Ectodermal cell (in vitro differentiated cells): Measurements from ENCODE around the gene MOSMO.

Experiments
- H3K27ac ChIP-seq: 2 replicates; pipeline ENCODE4 v1.7.0; 2013; ENCODE audit warnings: mild to moderate bottlenecking, low read depth, low read length; ENCODE audit not compliant: insufficient read depth, poor library complexity, severe bottlenecking
- H3K27me3 ChIP-seq: 2 replicates; pipeline ENCODE4 v1.7.0; 2013; ENCODE audit warnings: mild to moderate bottlenecking, low read length; ENCODE audit not compliant: insufficient read depth, control insufficient read depth, poor library complexity, severe bottlenecking
- H3K36me3 ChIP-seq: one replicate; pipeline ENCODE4 v1.7.0; 2013; ENCODE audit warnings: low read length; ENCODE audit not compliant: control insufficient read depth, insufficient read depth
- H3K4me1 ChIP-seq: one replicate; pipeline ENCODE4 v1.7.0; 2013; ENCODE audit warnings: low read length; ENCODE audit not compliant: control insufficient read depth, insufficient read depth
- H3K4me3 ChIP-seq: 2 replicates; pipeline ENCODE4 v1.7.0; 2013; ENCODE audit warnings: low read depth, low read length, control low read depth; ENCODE audit not compliant: insufficient read depth
- H3K9me3 ChIP-seq: 2 replicates; pipeline ENCODE4 v1.7.0; 2013; ENCODE audit warnings: mild to moderate bottlenecking, low read length, moderate library complexity; ENCODE audit not compliant: control insufficient read depth
- WGBS, 2 experiments: methylation state at CpG; one replicate each; pipeline ENCODE4 v1.1.7; 2013; ENCODE audit warnings: missing lambda C conversion rate in 2 of 2; 5-methylcytosine and 5-hydroxymethylcytosine counted together

MOSMO gene

GRCh38 chr16:21985524-21985923 is 22.4 kb upstream of the MOSMO start:
- Histone ChIP-seq H3K9me3 (no peaks in the 10 kb centered on the region), H3K27me3 (no peaks in the 10 kb centered on the region), H3K4me1 (no peaks in the 10 kb centered on the region), H3K27ac (no peak overlapping the region), H3K4me3 (no peak overlapping the region), H3K36me3 (peaks cover 17% of the 10 kb centered on the region)

DNA sequence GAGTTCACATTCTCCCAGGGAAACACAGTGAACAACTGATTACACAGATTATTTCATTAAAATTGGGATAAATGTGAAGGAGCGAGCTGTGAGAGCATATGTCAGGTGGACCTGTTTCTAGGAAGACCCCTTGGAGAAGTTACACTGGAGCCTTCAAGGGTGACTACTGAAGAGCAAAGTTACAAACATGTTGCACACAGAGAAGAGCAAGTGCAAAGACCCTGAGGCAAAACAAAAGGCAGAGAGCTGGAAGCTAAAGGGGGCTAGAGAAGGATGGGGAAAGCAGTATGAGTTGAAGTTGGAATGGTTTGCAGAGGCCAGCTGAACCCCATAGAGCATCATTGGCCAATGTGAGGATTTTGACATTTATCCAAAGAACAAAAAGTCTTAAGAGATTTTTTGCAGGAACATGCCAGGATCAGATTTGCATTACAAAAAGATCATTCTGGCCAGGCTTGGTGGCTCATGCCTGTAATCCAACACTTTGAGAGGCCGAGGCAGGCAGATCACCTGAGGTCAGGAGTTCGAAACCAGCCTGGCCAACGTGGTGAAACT is 21.1 kb upstream of the MOSMO start:
- no peak overlapping the region for H3K4me3 ChIP-seq
- 87 to 89% methylated on average over 4 of the region's 4 CpGs for WGBS, 2 experiments

GRCh38 chr16:21987498-21987897 is 20.4 kb upstream of the MOSMO start:
- H3K9me3 ChIP-seq, result no peaks in the 10 kb centered on the region
- no peaks in the 10 kb centered on the region for H3K4me1 ChIP-seq
- 96% methylated on average over 2 of the region's 2 CpGs for WGBS, 2 experiments
- no peak overlapping the region for H3K4me3 ChIP-seq
- no peak overlapping the region for H3K27ac ChIP-seq
- no peaks in the 10 kb centered on the region for H3K27me3 ChIP-seq
- peaks cover 7% of the 10 kb centered on the region for H3K36me3 ChIP-seq

More for the DNA sequence above, 21.1 kb upstream of the MOSMO start:
- Histone ChIP-seq H3K27ac (no peak overlapping the region), H3K4me1 (no peaks in the 10 kb centered on the region), H3K36me3 (peaks cover 13% of the 10 kb centered on the region), H3K27me3 (no peaks in the 10 kb centered on the region), H3K9me3 (no peaks in the 10 kb centered on the region)

- WGBS, 2 experiments, result 94 to 97% methylated on average over 5 of the region's 5 CpGs
- H3K4me3 ChIP-seq, result no peak overlapping the region
These were observed 18.8 kb upstream of the MOSMO start for GRCh38 chr16:21989133-21989532.

GRCh38 chr16:21989751-21990150 is 18.2 kb upstream of the MOSMO start:
- WGBS, 2 experiments, result 86 to 97% methylated on average over 2 of the region's 2 CpGs
- Histone ChIP-seq H3K4me3 (no peak overlapping the region), H3K27me3 (no peaks in the 10 kb centered on the region), H3K9me3 (no peaks in the 10 kb centered on the region), H3K4me1 (no peaks in the 10 kb centered on the region), H3K27ac (no peak overlapping the region), H3K36me3 (no peaks in the 10 kb centered on the region)

More at GRCh38 chr16:21989133-21989532, 18.8 kb upstream of the MOSMO start:
- Histone ChIP-seq H3K36me3 (no peaks in the 10 kb centered on the region), H3K9me3 (no peaks in the 10 kb centered on the region), H3K4me1 (no peaks in the 10 kb centered on the region), H3K27ac (no peak overlapping the region), H3K27me3 (no peaks in the 10 kb centered on the region)

DNA sequence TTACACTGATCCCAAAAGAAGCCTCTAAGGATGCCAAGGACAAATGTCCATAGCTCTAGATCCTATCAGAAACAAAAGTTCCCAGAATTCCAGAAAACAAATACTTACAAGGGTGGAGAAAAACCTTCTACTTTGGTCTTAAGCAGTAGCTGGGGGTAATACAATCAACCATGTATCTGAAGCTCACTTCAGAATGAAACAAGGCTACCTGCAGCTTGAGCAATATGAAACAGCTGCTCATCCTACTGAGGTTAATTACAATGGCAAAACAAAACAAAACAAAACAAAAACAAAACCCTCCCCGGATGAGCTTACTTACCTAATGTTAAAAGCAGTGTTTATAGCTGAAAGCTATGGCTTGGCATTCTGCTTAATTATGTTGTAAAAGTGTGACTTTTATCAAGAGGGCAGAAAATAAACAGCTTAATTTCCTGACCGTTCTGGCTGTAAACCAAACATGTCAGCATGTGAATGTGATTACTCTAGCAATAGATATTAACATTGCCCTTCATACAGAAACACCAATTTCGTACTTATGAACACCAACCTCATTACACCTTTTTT is 17.4 kb upstream of the MOSMO start:
- WGBS, 2 experiments, result 90 to 92% methylated on average over 2 to 3 of the region's 3 CpGs
- Histone ChIP-seq H3K4me1 (no peaks in the 10 kb centered on the region), H3K27me3 (no peaks in the 10 kb centered on the region), H3K36me3 (no peaks in the 10 kb centered on the region), H3K4me3 (no peak overlapping the region), H3K9me3 (no peaks in the 10 kb centered on the region), H3K27ac (no peak overlapping the region)

GRCh38 chr16:21991621-21992020 is 16.3 kb upstream of the MOSMO start:
- no peaks in the 10 kb centered on the region for H3K9me3 ChIP-seq
- no peak overlapping the region for H3K27ac ChIP-seq
- no peaks in the 10 kb centered on the region for H3K36me3 ChIP-seq
- H3K4me3 ChIP-seq, result no peak overlapping the region
- no peaks in the 10 kb centered on the region for H3K4me1 ChIP-seq
- no peaks in the 10 kb centered on the region for H3K27me3 ChIP-seq
- 89 to 93% methylated on average over 6 of the region's 6 CpGs for WGBS, 2 experiments

- Histone ChIP-seq H3K4me3 (no peak overlapping the region), H3K9me3 (no peaks in the 10 kb centered on the region), H3K27ac (no peak overlapping the region), H3K36me3 (no peaks in the 10 kb centered on the region), H3K4me1 (no peaks in the 10 kb centered on the region), H3K27me3 (no peaks in the 10 kb centered on the region)
- 85 to 89% methylated on average over 12 to 13 of the region's 13 CpGs for WGBS, 2 experiments
These were observed 12.9 kb upstream of the MOSMO start for GRCh38 chr16:21994856-21995465.

- Histone ChIP-seq H3K4me3 (no peak overlapping the region), H3K27ac (no peak overlapping the region), H3K9me3 (no peaks in the 10 kb centered on the region), H3K27me3 (no peaks in the 10 kb centered on the region), H3K4me1 (no peaks in the 10 kb centered on the region), H3K36me3 (no peaks in the 10 kb centered on the region)
- 91% methylated on average over 9 of the region's 9 CpGs for WGBS, 2 experiments
These were observed 10.8 kb upstream of the MOSMO start for GRCh38 chr16:21996923-21997696.

- Histone ChIP-seq H3K27ac (no peak overlapping the region), H3K4me1 (no peaks in the 10 kb centered on the region), H3K4me3 (no peak overlapping the region), H3K36me3 (no peaks in the 10 kb centered on the region), H3K9me3 (no peaks in the 10 kb centered on the region), H3K27me3 (no peaks in the 10 kb centered on the region)
- 92% methylated on average over 7 of the region's 7 CpGs for WGBS, 2 experiments
These were observed 10.0 kb upstream of the MOSMO start for GRCh38 chr16:21997697-21998480.
